Fibroblast of skin of back (primary cell): Measurements from ENCODE around the gene BRPF3.
"Not testable (repeated sequence)": the region's sequence is repeated elsewhere in the genome, so short reads cannot be mapped to it uniquely, and the experiment has no call there.

ENCODE experiments used
- DNase-seq: peaks from one replicate; pipeline ENCODE4 v3.0.0-alpha.2; 2013

Gene BRPF3

GRCh38 chr6:36200998-36201596, 4.6 kb downstream of the BRPF3 start:
- DNase-seq, result no peak

DNA sequence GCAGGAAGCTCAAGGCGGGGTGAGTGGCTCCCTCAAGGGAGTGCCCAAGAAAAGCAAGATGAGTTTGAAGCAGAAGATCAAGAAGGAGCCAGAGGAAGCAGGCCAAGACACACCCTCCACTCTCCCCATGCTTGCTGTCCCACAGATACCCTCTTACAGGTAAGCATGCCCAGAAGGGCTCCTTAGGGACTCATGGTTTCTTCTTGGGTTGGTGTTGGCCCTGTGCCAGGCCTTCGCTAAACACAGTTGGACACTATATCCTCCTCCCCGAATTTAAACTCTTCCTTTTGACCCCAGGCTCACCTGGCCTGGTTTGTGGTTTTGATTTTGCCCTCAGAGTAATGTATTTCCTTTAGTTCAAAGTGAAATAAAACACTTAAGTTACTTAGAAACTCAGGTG, 5.1 kb downstream of the BRPF3 start:
- no peak for DNase-seq

- no peak for DNase-seq
These were observed 5.6 kb downstream of the BRPF3 start for GRCh38 chr6:36202101-36202500.

GRCh38 chr6:36204068-36204753, 7.7 kb downstream of the BRPF3 start:
- DNase-seq, result no peak

GRCh38 chr6:36207155-36207554, 10.6 kb downstream of the BRPF3 start:
- DNase-seq, result no peak

DNA sequence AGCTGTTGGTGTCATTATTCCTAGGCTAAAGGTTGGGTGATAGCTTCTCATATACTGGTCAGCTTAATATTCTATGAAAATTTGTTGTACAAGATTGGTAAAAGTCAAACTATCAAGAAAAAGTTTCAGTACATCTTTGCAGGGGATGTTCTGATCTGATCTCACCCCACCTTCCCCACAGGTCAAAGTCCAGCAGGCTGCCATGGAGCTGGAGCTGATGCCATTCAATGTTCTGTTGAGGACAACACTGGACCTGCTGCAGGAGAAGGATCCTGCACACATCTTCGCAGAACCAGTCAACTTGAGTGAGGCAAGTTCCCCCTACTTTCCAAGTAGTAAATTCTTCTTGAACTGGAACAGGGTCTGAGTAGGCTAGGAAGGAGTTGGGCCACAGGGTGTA, 13.1 kb downstream of the BRPF3 start:
- DNase-seq, result no peak

DNA sequence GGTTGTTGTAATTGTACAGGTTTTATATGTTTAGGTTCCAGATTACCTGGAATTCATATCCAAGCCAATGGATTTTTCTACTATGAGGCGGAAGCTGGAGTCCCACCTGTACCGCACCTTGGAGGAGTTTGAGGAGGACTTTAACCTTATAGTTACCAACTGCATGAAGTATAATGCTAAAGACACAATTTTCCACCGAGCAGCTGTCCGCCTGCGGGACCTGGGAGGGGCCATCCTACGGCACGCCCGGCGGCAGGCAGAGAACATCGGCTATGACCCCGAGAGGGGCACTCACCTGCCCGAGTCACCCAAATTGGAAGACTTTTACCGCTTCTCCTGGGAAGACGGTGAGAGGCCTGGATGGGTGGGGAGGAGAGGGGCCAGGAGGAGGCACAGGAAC, 13.6 kb downstream of the BRPF3 start:
- no peak for DNase-seq

- DNase-seq, result no peak
These were observed 14.5 kb downstream of the BRPF3 start for GRCh38 chr6:36210886-36211595.

DNA sequence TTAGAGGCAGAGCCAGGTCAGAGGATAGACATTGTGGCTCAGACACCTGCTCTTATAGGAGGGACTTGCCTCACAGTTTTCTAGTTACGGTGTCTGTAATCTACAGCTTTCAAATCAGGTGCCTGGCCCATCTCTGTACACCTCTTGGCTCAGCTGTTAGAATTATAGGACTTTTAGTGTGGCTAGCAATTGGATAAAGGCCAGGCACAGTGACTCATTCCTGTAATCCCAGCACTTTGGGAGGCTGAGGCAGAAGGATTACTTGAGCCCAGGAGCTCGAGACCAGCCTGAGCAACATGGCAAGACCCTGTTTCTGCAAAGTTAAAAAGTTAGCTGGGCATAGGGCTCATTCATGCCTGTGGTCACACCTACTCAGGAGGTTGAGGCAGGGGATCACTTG, 20.0 kb downstream of the BRPF3 start:
- DNase-seq, result peak; percentile 30

DNA sequence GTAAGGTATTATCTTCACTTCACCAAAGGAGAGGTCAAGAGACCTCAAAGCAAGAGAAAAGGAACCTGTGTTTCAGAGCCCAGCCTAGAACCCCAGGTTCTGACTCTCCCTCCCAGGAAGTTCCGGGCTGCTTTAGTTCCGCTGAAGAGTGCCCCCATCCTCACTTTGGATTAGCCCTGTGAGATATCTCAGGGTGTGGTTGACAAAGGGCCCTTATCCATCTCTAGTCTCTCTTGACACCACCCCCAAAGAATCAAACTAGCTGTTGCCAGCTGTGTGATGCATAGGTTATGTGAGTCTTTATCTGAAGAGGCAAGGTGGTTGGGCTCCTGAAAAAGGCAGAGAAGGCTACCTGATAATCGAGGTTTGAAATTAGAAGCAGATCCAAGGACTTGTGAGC, 20.6 kb downstream of the BRPF3 start:
- no peak for DNase-seq

DNA sequence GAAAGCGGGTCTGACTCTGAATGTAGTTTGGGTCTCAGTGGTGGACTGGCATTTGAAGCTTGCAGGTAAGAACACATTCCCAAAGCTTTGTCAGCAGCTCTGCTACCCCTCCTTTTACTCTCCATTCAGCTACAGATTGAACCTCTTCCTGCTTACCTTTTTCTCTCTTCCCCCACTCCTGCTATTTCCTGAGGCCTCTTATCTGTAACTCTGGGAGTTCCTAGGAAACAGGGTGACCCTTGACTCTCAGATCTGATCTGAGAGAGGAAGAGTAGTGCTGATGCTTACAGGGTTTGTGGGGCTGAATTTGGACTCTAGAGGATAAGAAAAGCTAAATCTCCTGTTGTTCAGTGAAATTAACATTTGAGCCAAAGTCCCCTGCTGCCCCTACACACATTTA, 21.4 kb downstream of the BRPF3 start:
- DNase-seq, result no peak

GRCh38 chr6:36218516-36218915, 22.0 kb downstream of the BRPF3 start:
- DNase-seq, result not testable (repeated sequence)

GRCh38 chr6:36219081-36219480, 22.5 kb downstream of the BRPF3 start:
- no peak for DNase-seq

DNA sequence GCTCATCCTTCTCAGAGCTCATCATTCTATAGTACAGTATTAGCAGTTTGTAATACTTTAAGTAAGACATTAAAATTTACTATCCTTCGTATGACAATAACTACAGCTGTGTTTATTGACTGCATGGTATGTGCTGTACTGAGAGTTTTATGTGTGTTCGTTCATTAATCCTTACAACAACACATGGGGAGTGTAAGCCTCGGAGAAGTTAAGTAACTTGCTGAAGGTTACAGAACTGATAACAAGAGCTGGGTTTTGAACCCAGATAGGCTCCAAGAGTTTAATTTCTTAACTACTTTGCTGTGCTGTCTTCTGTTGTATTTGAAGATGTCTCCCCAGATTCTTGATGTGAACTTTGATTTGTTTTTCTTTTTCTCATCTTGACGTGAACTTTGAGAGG, 23.7 kb downstream of the BRPF3 start:
- no peak for DNase-seq

DNA sequence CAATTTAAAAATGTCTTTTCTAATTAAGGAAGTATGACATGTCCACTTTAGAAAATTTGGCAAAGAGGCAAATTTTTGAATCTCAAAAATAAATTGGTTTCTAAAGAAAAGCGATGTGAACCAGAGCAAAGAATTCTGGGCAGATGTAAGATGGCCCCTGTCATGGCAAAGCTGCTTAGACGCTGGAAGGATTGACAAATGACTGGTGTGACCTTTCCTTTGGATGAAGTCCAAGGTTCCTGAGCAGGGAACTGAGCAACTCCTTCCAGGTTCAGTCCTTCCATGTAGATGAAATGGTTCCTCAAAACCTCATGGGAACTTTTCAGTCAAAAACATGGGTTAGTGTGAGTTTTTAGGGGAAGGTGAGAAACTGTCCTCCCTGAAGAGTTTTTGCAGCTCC, 25.1 kb downstream of the BRPF3 start:
- DNase-seq, result no peak

- DNase-seq, result no peak
These were observed 26.4 kb downstream of the BRPF3 start for GRCh38 chr6:36222924-36223323.

- no peak for DNase-seq
These were observed 27.2 kb downstream of the BRPF3 start for GRCh38 chr6:36223706-36224105.

DNA sequence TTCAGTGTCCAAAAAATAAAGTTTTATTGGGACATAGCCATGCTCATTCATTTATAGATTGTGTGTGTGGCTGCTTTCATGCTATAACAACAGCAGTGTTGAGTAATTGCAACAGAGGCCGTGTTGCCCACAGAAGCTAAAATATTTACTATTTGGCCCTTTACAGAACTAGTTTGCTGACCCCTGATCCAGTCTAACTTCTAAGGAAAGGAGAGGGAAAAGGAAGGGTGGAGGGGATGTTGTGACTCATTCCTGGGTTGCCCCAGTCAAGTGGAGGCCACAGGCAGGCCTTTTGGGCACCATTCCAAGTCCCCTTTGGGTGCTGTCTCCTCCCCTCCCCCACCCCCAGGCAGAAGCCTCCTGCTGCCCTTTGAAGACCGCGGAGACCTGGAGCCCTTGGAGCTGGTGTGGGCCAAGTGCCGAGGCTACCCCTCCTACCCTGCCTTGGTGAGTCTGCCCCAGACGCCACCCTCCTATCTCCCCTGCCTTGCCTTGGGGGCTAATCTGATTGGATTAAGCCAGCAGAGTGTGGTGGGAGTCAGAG, 28.4 kb downstream of the BRPF3 start:
- DNase-seq, result no peak

DNA sequence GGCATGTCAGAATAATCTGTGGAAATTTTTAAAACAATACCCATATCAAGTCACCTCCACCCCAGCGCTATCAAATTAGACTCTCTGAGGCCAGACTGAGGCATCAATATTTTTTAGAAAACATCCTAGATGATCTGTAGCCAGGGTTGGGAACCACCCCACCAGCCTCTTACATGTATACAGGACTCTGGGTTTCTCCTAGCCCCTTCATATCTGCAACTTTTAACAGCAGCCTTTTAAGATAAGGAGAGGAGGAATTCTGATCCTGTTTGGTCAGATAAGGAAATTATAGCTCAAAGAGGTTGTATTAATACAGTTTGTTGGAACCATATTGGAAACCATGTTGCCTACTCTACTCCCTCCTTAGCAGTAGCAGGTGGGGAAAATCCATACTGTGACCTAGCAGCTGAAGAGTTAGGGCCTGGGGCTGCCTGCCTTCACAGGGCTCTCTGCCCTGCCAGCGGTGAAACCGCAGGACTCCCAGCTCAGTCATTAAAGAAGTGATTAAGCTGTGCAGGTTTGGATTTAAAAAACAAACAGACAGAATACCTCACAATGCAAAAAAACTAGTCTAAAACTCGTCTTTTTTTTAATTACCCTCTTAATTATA, 30.0 kb downstream of the BRPF3 start:
- DNase-seq, result no peak

GRCh38 chr6:36227379-36228228, 31.1 kb downstream of the BRPF3 start:
- DNase-seq, result no peak

GRCh38 chr6:36229223-36229622, 32.7 kb downstream of the BRPF3 start:
- no peak for DNase-seq

GRCh38 chr6:36230371-36230770, 33.8 kb downstream of the BRPF3 start:
- no peak for DNase-seq
